ENCODE data around the gene CD99L2.

- no peak for TF ChIP-seq EZH2 (IDR thresholded peaks at IDR 0.05; ENCODE audit: insufficient read depth, poor library complexity, severe bottlenecking)
- TF ChIP-seq EZH2phosphoT487 (IDR thresholded peaks at IDR 0.05; ENCODE audit: insufficient read depth, low read depth) = no peak
Observed at GRCh38 chrX:150845091-150845490, 53.4 kb downstream of the CD99L2 start.

Measured in GM23248 (cell line).